HepG2 (cell line): ENCODE results near the gene UTP25. TPM values are rescaled to one million over a fixed set of nuclear protein-coding genes. Genes with fewer than 3 reads are reported as not detected.

Experiments
- ATAC-seq: fragments of 200-7000 bp; cut with Tn5 transposase; 3 replicates; pipeline ENCODE4 v1.9.1; 2020; ENCODE audit warnings: mild to moderate bottlenecking, moderate library complexity
- BruUV-seq: library from RNA; stranded (reverse); fragments of 400-500 nt; replicated peaks from 2 replicates; lab custom pipeline; 2021; lab: Mats Ljungman, UMichigan
- CTCF ChIA-PET: fragments of 300-600 bp; formaldehyde crosslinking; extraction: SDS; loops from one replicate; lab custom pipeline; 2021; ENCODE audit warnings: low total read pairs, inconsistent platforms, low intra/inter-chr PET ratio; lab: Yijun Ruan, JAX
- POLR2A ChIA-PET: fragments of 350-600 bp; sonication (Branson Sonifier 250); formaldehyde crosslinking; loops from one replicate; lab custom pipeline; 2020; ENCODE audit warnings: antibody characterized with exemption, inconsistent platforms; lab: Yijun Ruan, JAX
- DNase-seq: peaks from one replicate; pipeline ENCODE4 v3.0.0-alpha.2; 2015; ENCODE audit warnings: low spot score
- FAIRE-seq: peaks from 3 replicates; lab custom pipeline; 2011; peaks lifted over from hg19 to GRCh38; lab: Jason Lieb, UNC
- H2AFZ ChIP-seq: one replicate; pipeline ENCODE4 v1.6.1; 2011; ENCODE audit warnings: low read length, inconsistent platforms
- H3K27ac ChIP-seq: fragments of 300-600 bp; 3 replicates; pipeline ENCODE4 v1.8.0; 2011; ENCODE audit warnings: mixed run types, mild to moderate bottlenecking, mixed read lengths, low read length, inconsistent platforms; ENCODE audit not compliant: insufficient read depth; ENCODE audit errors: extremely low read length
- H3K27me3 ChIP-seq, 2 experiments: fragments of 200-600 bp in 1 of 2; 2 replicates in 1 of 2; 3 replicates in 1 of 2; pipeline versions ENCODE4 v1.6.0 to v1.8.0; 2011; ENCODE audit warnings: low read length in 2 of 2, mild to moderate bottlenecking in 2 of 2, moderate library complexity in 2 of 2, inconsistent platforms in 1 of 2; ENCODE audit not compliant: insufficient read depth in 2 of 2, control insufficient read depth in 1 of 2
- H3K36me3 ChIP-seq, 2 experiments: fragments of 200-600 bp in 1 of 2; replicated peaks in 1 of 2; 2 replicates in 1 of 2; 3 replicates in 1 of 2; pipeline versions ENCODE4 v1.5.1 to v1.8.0; 2011; ENCODE audit warnings: low read length in 2 of 2, inconsistent platforms in 1 of 2; ENCODE audit not compliant: insufficient read depth in 2 of 2, control insufficient read depth in 1 of 2
- H3K4me1 ChIP-seq: 2 replicates; pipeline ENCODE4 v1.5.1; 2012; ENCODE audit warnings: low read length, inconsistent platforms; ENCODE audit not compliant: insufficient read depth
- H3K4me2 ChIP-seq: 2 replicates; pipeline ENCODE4 v1.6.0; 2011; ENCODE audit warnings: low read depth, low read length, inconsistent platforms
- H3K4me3 ChIP-seq, 3 experiments: fragments of 200-600 bp in 1 of 3; sonication (generic), shearing (Covaris generic) in 1 of 3; replicated peaks in 1 of 3; 2 replicates each; pipeline ENCODE4 v1.5.1; 2011 to 2016; ENCODE audit warnings: low read length in 3 of 3, inconsistent platforms in 2 of 3, low read depth in 2 of 3, mild to moderate bottlenecking in 2 of 3, control low read depth in 1 of 3, mixed read lengths in 1 of 3; ENCODE audit not compliant: insufficient read depth in 1 of 3
- H3K79me2 ChIP-seq: one replicate; pipeline ENCODE4 v1.6.1; 2011; ENCODE audit warnings: low read length, inconsistent platforms; ENCODE audit not compliant: insufficient read depth
- H3K9ac ChIP-seq: 2 replicates; pipeline ENCODE4 v1.6.0; 2011; ENCODE audit warnings: mild to moderate bottlenecking, low read depth, low read length, inconsistent platforms; ENCODE audit not compliant: insufficient read depth
- H3K9me3 ChIP-seq: 2 replicates; pipeline ENCODE4 v1.5.1; 2012; ENCODE audit warnings: mild to moderate bottlenecking, low read length
- H4K20me1 ChIP-seq: 2 replicates; pipeline ENCODE4 v1.6.0; 2011; ENCODE audit warnings: inconsistent platforms, mild to moderate bottlenecking, low read length, moderate library complexity; ENCODE audit not compliant: insufficient read depth
- ARNT2 ChIP-seq: sonication (generic); formaldehyde crosslinking; IDR thresholded peaks from 2 replicates; pipeline ENCODE4 v1.8.0; 2022; ENCODE audit warnings: mild to moderate bottlenecking, low read depth, missing genetic modification reagents, moderate library complexity
- ATF7 ChIP-seq, 2 experiments: fragments of 450-650 bp in 1 of 2; sonication (generic) in 1 of 2; formaldehyde crosslinking in 1 of 2; IDR thresholded peaks; 2 replicates each; pipeline versions ENCODE4 v1.4.0 to v1.6.1; 2016 to 2020; ENCODE audit warnings: antibody characterized with exemption in 1 of 2, mild to moderate bottlenecking in 1 of 2, missing genetic modification reagents in 1 of 2
- BHLHE40 ChIP-seq: IDR thresholded peaks from 2 replicates; pipeline ENCODE4 v1.6.1; 2011; ENCODE audit warnings: low read length, improper control_type of control experiment
- CREB1 ChIP-seq, 2 experiments: fragments of 450-650 bp in 1 of 2; IDR thresholded peaks; 2 replicates each; pipeline ENCODE4 v1.6.1; 2016 to 2017; ENCODE audit warnings: control low read depth in 1 of 2, mild to moderate bottlenecking in 1 of 2, missing compliant biosample characterization in 1 of 2, missing genetic modification characterization in 1 of 2
- FOSL2 ChIP-seq: sonication (generic); formaldehyde crosslinking; IDR thresholded peaks from 2 replicates; pipeline ENCODE4 v1.4.0; 2020; ENCODE audit warnings: missing genetic modification reagents
- PAX8 ChIP-seq: sonication (generic); formaldehyde crosslinking; IDR thresholded peaks from 2 replicates; pipeline ENCODE4 v1.8.0; 2022; ENCODE audit warnings: mild to moderate bottlenecking, missing genetic modification reagents, borderline replicate concordance
- ZNF569 ChIP-seq: sonication (generic); formaldehyde crosslinking; IDR thresholded peaks from 2 replicates; pipeline ENCODE4 v1.5.0; 2020; ENCODE audit warnings: mild to moderate bottlenecking, missing genetic modification reagents, moderate library complexity, borderline replicate concordance
- WGBS: methylation state at CpG from one replicate; pipeline ENCODE4 v1.1.6; 2017; ENCODE audit warnings: low lambda C conversion rate; 5-methylcytosine and 5-hydroxymethylcytosine counted together
- in situ Hi-C: cut with HindIII; loops from 2 replicates; pipeline ENCODE4 v1.10.0; 2017; ENCODE audit warnings: low pct_unique_long_range_greater_than_20kb; ENCODE audit not compliant: extremely low pct_ligation_motif_present
- intact Hi-C: fragments of 100-400 bp; cut with micrococcal nuclease; formaldehyde crosslinking; loops from one replicate; pipeline ENCODE4 v1.10.0; 2022; ENCODE audit not compliant: unreplicated experiment
- polyA plus RNA-seq, 8 experiments: library from polyadenylated mRNA; depleted of rRNA in 3 of 8; stranded (reverse) in 7 of 8; unstranded in 1 of 8; fragments of >200 nt; fragmentation: Illumina TruSeq in 4 of 8; extraction: Trizol in 4 of 8; gene quantifications; 2 replicates each; pipeline versions ENCODE4 v1.2.1 to v1.2.3, GENCODE V29; 2011 to 2016; ENCODE audit warnings: low read depth in 4 of 8, missing spikeins in 1 of 8, mixed read lengths in 1 of 8; ENCODE audit not compliant: insufficient read depth in 1 of 8
- total RNA-seq, 5 experiments: library from RNA; depleted of rRNA; stranded (reverse); fragments of >200 nt; fragmentation: Illumina TruSeq; extraction: Trizol; gene quantifications; 2 replicates each; pipeline ENCODE4 v1.2.3, GENCODE V29; 2016; ENCODE audit warnings: low read depth in 1 of 5

UTP25 gene
- total and polyA plus RNA-seq, 2 of the 13 experiments (the other 11 are each of a cell fraction or from before 2014, with no cell fraction given) = 4.8 to 5.7 TPM

- no peak overlapping the region for H3K4me2 ChIP-seq
These were observed 56.9 kb downstream of the UTP25 start for GRCh38 chr1:209884665-209885117.

GRCh38 chr1:209885403-209886218, 57.8 kb downstream of the UTP25 start:
- BruUV-seq = no TSS peak
- in situ Hi-C loops (no loop called here), intact Hi-C loops (no loop called here)
- no peak overlapping the region for H3K4me3 ChIP-seq
- CTCF ChIA-PET = no interaction called here
- H2AFZ ChIP-seq = no peak overlapping the region
- no peak overlapping the region for H3K27ac ChIP-seq
- H3K9me3 ChIP-seq = no peaks in the 10 kb centered on the region
- DNase-seq (no peak), ATAC-seq (no peak), FAIRE-seq (no peak)
- H3K79me2 ChIP-seq = no peaks in the 10 kb centered on the region
- no peak overlapping the region for H3K9ac ChIP-seq
- no peak for TF ChIP-seq ARNT2 (CRISPR knock-in tag)
- peak; percentile 97 for TF ChIP-seq ATF7 (IDR thresholded peaks at IDR 0.05)
- TF ChIP-seq ATF7 (CRISPR knock-in tag; IDR thresholded peaks at IDR 0.05) = no peak
- peak; percentile 93 for TF ChIP-seq CREB1 (IDR thresholded peaks at IDR 0.05)
- no peak for TF ChIP-seq CREB1 (CRISPR knock-in tag; IDR thresholded peaks at IDR 0.05)
- TF ChIP-seq ZNF569 (CRISPR knock-in tag) = no peak
- H3K4me1 ChIP-seq = no peaks in the 10 kb centered on the region
- POLR2A ChIA-PET = no interaction called here
- H3K36me3 ChIP-seq = no peaks in the 10 kb centered on the region
- H3K27me3 ChIP-seq = peaks cover 0 to 5% of the 10 kb centered on the region in 2 experiments; a peak in 1 of 5 replicates
- 53% methylated on average over 7 of the region's 7 CpGs for WGBS
- H4K20me1 ChIP-seq = no peaks in the 10 kb centered on the region
- no peak overlapping the region for H3K4me2 ChIP-seq

More at GRCh38 chr1:209884665-209885117, 56.9 kb downstream of the UTP25 start:
- no peak overlapping the region for H2AFZ ChIP-seq
- H3K27ac ChIP-seq = no peak overlapping the region
- intact Hi-C loops = no loop called here
- CTCF ChIA-PET = no interaction called here
- FAIRE-seq (no peak), ATAC-seq (no peak), DNase-seq (peak; percentile 16)
- WGBS = 17% methylated on average over 2 of the region's 2 CpGs
- H3K9me3 ChIP-seq = no peaks in the 10 kb centered on the region
- H3K79me2 ChIP-seq = no peaks in the 10 kb centered on the region
- no peaks in the 10 kb centered on the region for H3K4me1 ChIP-seq
- no TSS peak for BruUV-seq
- no peak overlapping the region for H3K4me3 ChIP-seq
- H4K20me1 ChIP-seq = no peaks in the 10 kb centered on the region
- in situ Hi-C loops = no loop called here
- no peak overlapping the region for H3K9ac ChIP-seq
- peaks cover 0 to 10% of the 10 kb centered on the region in 2 experiments; a peak in 1 of 5 replicates for H3K27me3 ChIP-seq
- no peaks in the 10 kb centered on the region for H3K36me3 ChIP-seq
- TF ChIP-seq FOSL2 (CRISPR knock-in tag) (peak; percentile 34; the same call in 1 of the 2 replicates), BHLHE40 (0 out of 2 replicates have a peak, but pooled peaks have one; percentile 12), PAX8 (no peak)
- TF ChIP-seq, all 625 proteins: peak for 2
- POLR2A ChIA-PET = no interaction called here
